Panc1 (cell line): ENCODE data around the gene CNEP1R1. TPM values are rescaled to one million over a fixed set of nuclear protein-coding genes. Genes with fewer than 3 reads are reported as not detected.

Experiments used
- ATAC-seq: fragments of 200-7000 bp; cut with Tn5 transposase; 2 replicates; pipeline ENCODE4 v1.9.1; 2020; ENCODE audit warnings: mild to moderate bottlenecking, moderate library complexity
- BruUV-seq: library from RNA; stranded (reverse); fragments of 400-500 nt; replicated peaks from 2 replicates; lab custom pipeline; 2021; lab: Mats Ljungman, UMichigan
- CTCF ChIA-PET: fragments of 300-600 bp; sonication (Branson Sonifier 250); formaldehyde crosslinking; loops from one replicate; lab custom pipeline; 2022; ENCODE audit warnings: antibody characterized with exemption; lab: Charles Lee
- POLR2A ChIA-PET: fragments of 300-600 bp; sonication (Branson Sonifier 250); formaldehyde crosslinking; loops from one replicate; lab custom pipeline; 2022; ENCODE audit warnings: antibody characterized with exemption; lab: Charles Lee
- DNase-seq: peaks from one replicate; pipeline ENCODE4 v3.0.0-alpha.2; 2010; ENCODE audit warnings: low read depth, low spot score
- H3K27ac ChIP-seq: 2 replicates; pipeline ENCODE4 v1.5.1; 2011; ENCODE audit warnings: mild to moderate bottlenecking, low read length, inconsistent platforms
- H3K27me3 ChIP-seq: fragments of 200-500 bp; sonication (Bioruptor generic); 2 replicates; pipeline ENCODE4 v1.6.0; 2014; ENCODE audit warnings: low read length, inconsistent platforms; ENCODE audit not compliant: control insufficient read depth, insufficient read depth
- H3K36me3 ChIP-seq: fragments of 200-500 bp; sonication (Bioruptor generic); 2 replicates; pipeline ENCODE4 v1.5.1; 2014; ENCODE audit warnings: inconsistent platforms, mild to moderate bottlenecking, low read length, moderate library complexity; ENCODE audit not compliant: control insufficient read depth, insufficient read depth
- H3K4me1 ChIP-seq: 2 replicates; pipeline ENCODE4 v1.5.1; 2011; ENCODE audit warnings: inconsistent platforms, mild to moderate bottlenecking, low read length, moderate library complexity; ENCODE audit not compliant: control insufficient read depth, insufficient read depth
- H3K4me3 ChIP-seq, 2 experiments: 2 replicates each; pipeline ENCODE4 v1.5.1; 2011 to 2012; ENCODE audit warnings: low read depth in 2 of 2, low read length in 2 of 2, mild to moderate bottlenecking in 2 of 2, inconsistent platforms in 1 of 2, moderate library complexity in 1 of 2
- H3K9me3 ChIP-seq: fragments of 200-500 bp; sonication (Bioruptor generic); 2 replicates; pipeline ENCODE4 v1.5.1; 2014; ENCODE audit warnings: low read depth, mild to moderate bottlenecking, inconsistent platforms, low read length, moderate library complexity; ENCODE audit not compliant: control insufficient read depth, insufficient read depth
- CTCF ChIP-seq: fragments of 450-650 bp; IDR thresholded peaks from 2 replicates; pipeline ENCODE4 v1.5.1; 2017; ENCODE audit warnings: mild to moderate bottlenecking
- POLR2AphosphoS5 ChIP-seq: IDR thresholded peaks from 2 replicates; pipeline ENCODE4 v1.6.1; 2012; ENCODE audit warnings: mild to moderate bottlenecking, low read depth, low read length, moderate library complexity
- REST ChIP-seq, 2 experiments: IDR thresholded peaks; 2 replicates each; pipeline ENCODE4 v1.6.1; 2011 to 2012; ENCODE audit warnings: low read depth in 2 of 2, control low read depth in 1 of 2, low read length in 1 of 2, mild to moderate bottlenecking in 1 of 2, moderate library complexity in 1 of 2; ENCODE audit not compliant: insufficient read depth in 1 of 2
- SIN3A ChIP-seq: IDR thresholded peaks from 2 replicates; pipeline ENCODE4 v1.6.1; 2012; ENCODE audit warnings: low read depth, mild to moderate bottlenecking, low read length, moderate library complexity, borderline replicate concordance; ENCODE audit not compliant: insufficient read depth
- TCF7L2 ChIP-seq: IDR thresholded peaks from 2 replicates; pipeline ENCODE4 v1.6.1; 2011; ENCODE audit warnings: mild to moderate bottlenecking, low read depth, low read length, inconsistent platforms
- in situ Hi-C: cut with HindIII; loops from 2 replicates; pipeline ENCODE4 v1.10.0; 2016; ENCODE audit warnings: low sequenced_read_pairs, low pct_unique_long_range_greater_than_20kb
- intact Hi-C: fragments of 100-400 bp; cut with micrococcal nuclease; formaldehyde crosslinking; loops from one replicate; pipeline ENCODE4 v1.10.0; 2022; ENCODE audit not compliant: unreplicated experiment
- total RNA-seq: library from RNA; stranded (reverse); gene quantifications from one replicate; pipeline ENCODE4 v1.2.1, GENCODE V29; 2021; ENCODE audit not compliant: unreplicated experiment

Gene CNEP1R1
- total RNA-seq, 1 experiment from 2014 or later: 22.0 TPM

GRCh38 chr16:50002190-50002589 lies 22.8 kb upstream of the CNEP1R1 start:
- H3K4me1 ChIP-seq: no peaks in the 10 kb centered on the region
- H3K36me3 ChIP-seq: no peaks in the 10 kb centered on the region
- no TSS peak for BruUV-seq
- DNase-seq: no peak
- H3K9me3 ChIP-seq: no peaks in the 10 kb centered on the region
- ChIA-PET POLR2A (no interaction called here), CTCF (no interaction called here)
- TF ChIP-seq SIN3A (no peak), POLR2AphosphoS5 (no peak), REST (IDR thresholded peaks at IDR 0.05; ENCODE audit: insufficient read depth in 1 of 2, low read depth in 2 of 2, low read length in 1 of 2) (no peak), CTCF (no peak), TCF7L2 (no peak)
- intact Hi-C loops: no loop called here
- ATAC-seq: peak; percentile 51; the same call in 1 of the 2 replicates
- H3K27me3 ChIP-seq: no peaks in the 10 kb centered on the region
- H3K4me3 ChIP-seq: no peak overlapping the region
- in situ Hi-C loops: no loop called here
- H3K27ac ChIP-seq: no peak overlapping the region

- CTCF ChIA-PET: interaction anchor here (0.5 kb wide), 1 partner anchor 47 kb away, joined by 3 read pairs; no protein-coding TSS in a partner anchor
- DNase-seq: no peak
- H3K36me3 ChIP-seq: no peaks in the 10 kb centered on the region
These were observed 20.8 kb upstream of the CNEP1R1 start for GRCh38 chr16:50004239-50004638.

GRCh38 chr16:50006964-50007363 lies 18.1 kb upstream of the CNEP1R1 start:
- in situ Hi-C loops: no loop called here
- Histone ChIP-seq H3K9me3 (no peaks in the 10 kb centered on the region), H3K36me3 (no peaks in the 10 kb centered on the region), H3K4me1 (no peaks in the 10 kb centered on the region), H3K27me3 (no peaks in the 10 kb centered on the region), H3K4me3 (no peak overlapping the region), H3K27ac (no peak overlapping the region)
- ChIA-PET CTCF (no interaction called here), POLR2A (no interaction called here)
- intact Hi-C loops: no loop called here
- no peak for ATAC-seq
- BruUV-seq: no TSS peak
- no peak for DNase-seq
- no peak for TF ChIP-seq SIN3A
- TF ChIP-seq TCF7L2: no peak
- no peak for TF ChIP-seq REST (IDR thresholded peaks at IDR 0.05; ENCODE audit: insufficient read depth in 1 of 2, low read depth in 2 of 2, low read length in 1 of 2)
- TF ChIP-seq POLR2AphosphoS5: no peak
- no peak for TF ChIP-seq CTCF

More at GRCh38 chr16:50004239-50004638, 20.8 kb upstream of the CNEP1R1 start:
- ATAC-seq: no peak
- POLR2A ChIA-PET: no interaction called here
- BruUV-seq: no TSS peak
- Histone ChIP-seq H3K27ac (no peak overlapping the region), H3K9me3 (no peaks in the 10 kb centered on the region), H3K4me1 (no peaks in the 10 kb centered on the region), H3K4me3 (no peak overlapping the region), H3K27me3 (no peaks in the 10 kb centered on the region)
- in situ Hi-C loops (no loop called here), intact Hi-C loops (no loop called here)
- TF ChIP-seq SIN3A: no peak
- TF ChIP-seq POLR2AphosphoS5: no peak
